Panc1 (cell line): ENCODE measurements around the gene JSRP1.

Source experiments
- POLR2AphosphoS5 ChIP-seq: IDR thresholded peaks from 2 replicates; pipeline ENCODE4 v1.6.1; 2012; ENCODE audit warnings: mild to moderate bottlenecking, low read depth, low read length, moderate library complexity
- SIN3A ChIP-seq: IDR thresholded peaks from 2 replicates; pipeline ENCODE4 v1.6.1; 2012; ENCODE audit warnings: low read depth, mild to moderate bottlenecking, low read length, moderate library complexity, borderline replicate concordance; ENCODE audit not compliant: insufficient read depth
- TCF7L2 ChIP-seq: IDR thresholded peaks from 2 replicates; pipeline ENCODE4 v1.6.1; 2011; ENCODE audit warnings: mild to moderate bottlenecking, low read depth, low read length, inconsistent platforms
- TF ChIP-seq, protein P1 (sequence below): fragments of 450-650 bp; IDR thresholded peaks from 2 replicates; pipeline ENCODE4 v1.5.1; 2017; ENCODE audit warnings: mild to moderate bottlenecking
- TF ChIP-seq, protein P2 (sequence below), 2 experiments: IDR thresholded peaks; 2 replicates each; pipeline ENCODE4 v1.6.1; 2011 to 2012; ENCODE audit warnings: low read depth in 2 of 2, control low read depth in 1 of 2, low read length in 1 of 2, mild to moderate bottlenecking in 1 of 2, moderate library complexity in 1 of 2; ENCODE audit not compliant: insufficient read depth in 1 of 2

DNA sequence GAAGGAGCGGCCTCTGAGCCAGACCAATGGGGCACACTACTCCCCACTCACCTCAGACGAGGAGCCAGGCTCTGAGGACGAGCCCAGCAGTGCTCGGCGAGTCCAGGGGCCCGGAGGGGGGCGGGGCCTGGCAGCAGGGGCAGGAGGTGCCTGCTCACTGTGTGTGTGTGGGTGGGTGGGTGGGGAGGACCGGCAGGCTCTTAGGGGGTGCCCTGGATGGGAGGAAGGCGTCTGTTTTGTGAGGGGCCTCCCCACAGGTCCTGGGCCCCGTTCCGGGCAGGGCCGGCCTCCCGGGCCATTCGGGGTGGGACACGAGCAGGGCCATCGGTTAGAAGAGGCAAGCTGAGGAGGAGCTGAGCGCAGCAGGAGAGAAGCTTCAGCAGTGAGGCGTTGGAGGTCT lies 32.8 kb downstream of the JSRP1 start:
- TF ChIP-seq, protein P1, sequence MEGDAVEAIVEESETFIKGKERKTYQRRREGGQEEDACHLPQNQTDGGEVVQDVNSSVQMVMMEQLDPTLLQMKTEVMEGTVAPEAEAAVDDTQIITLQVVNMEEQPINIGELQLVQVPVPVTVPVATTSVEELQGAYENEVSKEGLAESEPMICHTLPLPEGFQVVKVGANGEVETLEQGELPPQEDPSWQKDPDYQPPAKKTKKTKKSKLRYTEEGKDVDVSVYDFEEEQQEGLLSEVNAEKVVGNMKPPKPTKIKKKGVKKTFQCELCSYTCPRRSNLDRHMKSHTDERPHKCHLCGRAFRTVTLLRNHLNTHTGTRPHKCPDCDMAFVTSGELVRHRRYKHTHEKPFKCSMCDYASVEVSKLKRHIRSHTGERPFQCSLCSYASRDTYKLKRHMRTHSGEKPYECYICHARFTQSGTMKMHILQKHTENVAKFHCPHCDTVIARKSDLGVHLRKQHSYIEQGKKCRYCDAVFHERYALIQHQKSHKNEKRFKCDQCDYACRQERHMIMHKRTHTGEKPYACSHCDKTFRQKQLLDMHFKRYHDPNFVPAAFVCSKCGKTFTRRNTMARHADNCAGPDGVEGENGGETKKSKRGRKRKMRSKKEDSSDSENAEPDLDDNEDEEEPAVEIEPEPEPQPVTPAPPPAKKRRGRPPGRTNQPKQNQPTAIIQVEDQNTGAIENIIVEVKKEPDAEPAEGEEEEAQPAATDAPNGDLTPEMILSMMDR = no peak
- no peak for TF ChIP-seq SIN3A
- TF ChIP-seq, protein P2, sequence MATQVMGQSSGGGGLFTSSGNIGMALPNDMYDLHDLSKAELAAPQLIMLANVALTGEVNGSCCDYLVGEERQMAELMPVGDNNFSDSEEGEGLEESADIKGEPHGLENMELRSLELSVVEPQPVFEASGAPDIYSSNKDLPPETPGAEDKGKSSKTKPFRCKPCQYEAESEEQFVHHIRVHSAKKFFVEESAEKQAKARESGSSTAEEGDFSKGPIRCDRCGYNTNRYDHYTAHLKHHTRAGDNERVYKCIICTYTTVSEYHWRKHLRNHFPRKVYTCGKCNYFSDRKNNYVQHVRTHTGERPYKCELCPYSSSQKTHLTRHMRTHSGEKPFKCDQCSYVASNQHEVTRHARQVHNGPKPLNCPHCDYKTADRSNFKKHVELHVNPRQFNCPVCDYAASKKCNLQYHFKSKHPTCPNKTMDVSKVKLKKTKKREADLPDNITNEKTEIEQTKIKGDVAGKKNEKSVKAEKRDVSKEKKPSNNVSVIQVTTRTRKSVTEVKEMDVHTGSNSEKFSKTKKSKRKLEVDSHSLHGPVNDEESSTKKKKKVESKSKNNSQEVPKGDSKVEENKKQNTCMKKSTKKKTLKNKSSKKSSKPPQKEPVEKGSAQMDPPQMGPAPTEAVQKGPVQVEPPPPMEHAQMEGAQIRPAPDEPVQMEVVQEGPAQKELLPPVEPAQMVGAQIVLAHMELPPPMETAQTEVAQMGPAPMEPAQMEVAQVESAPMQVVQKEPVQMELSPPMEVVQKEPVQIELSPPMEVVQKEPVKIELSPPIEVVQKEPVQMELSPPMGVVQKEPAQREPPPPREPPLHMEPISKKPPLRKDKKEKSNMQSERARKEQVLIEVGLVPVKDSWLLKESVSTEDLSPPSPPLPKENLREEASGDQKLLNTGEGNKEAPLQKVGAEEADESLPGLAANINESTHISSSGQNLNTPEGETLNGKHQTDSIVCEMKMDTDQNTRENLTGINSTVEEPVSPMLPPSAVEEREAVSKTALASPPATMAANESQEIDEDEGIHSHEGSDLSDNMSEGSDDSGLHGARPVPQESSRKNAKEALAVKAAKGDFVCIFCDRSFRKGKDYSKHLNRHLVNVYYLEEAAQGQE (IDR thresholded peaks at IDR 0.05; ENCODE audit: insufficient read depth in 1 of 2, low read depth in 2 of 2, low read length in 1 of 2) = no peak
- no peak for TF ChIP-seq TCF7L2
- no peak for TF ChIP-seq POLR2AphosphoS5
